GM18873 (cell line): ENCODE data around the gene SRGAP2B.
"Not testable (repeated sequence)": the region's sequence is repeated elsewhere in the genome, so short reads cannot be mapped to it uniquely, and the experiment has no call there.

Experiments used
- ATAC-seq: cut with Tn5 transposase; IDR thresholded peaks from one replicate; pipeline ENCODE4 v1.9.1; 2021; ENCODE audit warnings: mild to moderate bottlenecking, moderate library complexity, moderate number of reproducible peaks; ENCODE audit not compliant: unreplicated experiment, low FRiP score

The SRGAP2B gene

GRCh38 chr1:145093517-145094149, 1.5 kb downstream of the SRGAP2B start:
- ATAC-seq = not testable (repeated sequence)

- ATAC-seq = not testable (repeated sequence)
Measured at GRCh38 chr1:145082483-145083255, 12.5 kb downstream of the SRGAP2B start.

GRCh38 chr1:145080193-145080592, 14.9 kb downstream of the SRGAP2B start:
- ATAC-seq = not testable (repeated sequence)

- not testable (repeated sequence) for ATAC-seq
Measured at GRCh38 chr1:145079737-145080136, 15.4 kb downstream of the SRGAP2B start.

GRCh38 chr1:145078787-145079370, 16.2 kb downstream of the SRGAP2B start:
- ATAC-seq = not testable (repeated sequence)

GRCh38 chr1:145077872-145078786, 17.0 kb downstream of the SRGAP2B start:
- not testable (repeated sequence) for ATAC-seq

GRCh38 chr1:145076877-145077276, 18.3 kb downstream of the SRGAP2B start:
- not testable (repeated sequence) for ATAC-seq

- ATAC-seq = not testable (repeated sequence)
Measured at GRCh38 chr1:145074021-145074559, 21.0 kb downstream of the SRGAP2B start.

GRCh38 chr1:145071569-145071968, 23.6 kb downstream of the SRGAP2B start:
- not testable (repeated sequence) for ATAC-seq

GRCh38 chr1:145066486-145066885, 28.6 kb downstream of the SRGAP2B start:
- ATAC-seq = not testable (repeated sequence)

GRCh38 chr1:145065194-145065826, 29.8 kb downstream of the SRGAP2B start:
- not testable (repeated sequence) for ATAC-seq

- not testable (repeated sequence) for ATAC-seq
Measured at GRCh38 chr1:145063941-145064648, 31.0 kb downstream of the SRGAP2B start.

GRCh38 chr1:145063285-145063684, 31.8 kb downstream of the SRGAP2B start:
- ATAC-seq = not testable (repeated sequence)

- not testable (repeated sequence) for ATAC-seq
Measured at GRCh38 chr1:145058184-145058583, 36.9 kb downstream of the SRGAP2B start.

- ATAC-seq = peak; percentile 99
Measured at GRCh38 chr1:145055217-145055760, 39.8 kb downstream of the SRGAP2B start.

GRCh38 chr1:145053428-145053827, 41.7 kb downstream of the SRGAP2B start:
- not testable (repeated sequence) for ATAC-seq

GRCh38 chr1:145052019-145052776, 42.9 kb downstream of the SRGAP2B start:
- not testable (repeated sequence) for ATAC-seq
